GM06990 (cell line): Measurements from ENCODE around the gene RPL41.
"Not testable (repeated sequence)": the region's sequence is repeated elsewhere in the genome, so short reads cannot be mapped to it uniquely, and the experiment has no call there.

ENCODE experiments used
- DNase-seq: peaks from one replicate; pipeline ENCODE4 v3.0.0-alpha.2; 2011; ENCODE audit not compliant: insufficient read length; ENCODE audit errors: extremely low read depth
- H3K27me3 ChIP-seq: replicated peaks from 2 replicates; pipeline ENCODE4 v1.6.0; 2011; ENCODE audit warnings: low read length; ENCODE audit not compliant: control insufficient read depth, insufficient read depth
- H3K36me3 ChIP-seq: 2 replicates; pipeline ENCODE4 v1.5.1; 2011; ENCODE audit warnings: low read length; ENCODE audit not compliant: control insufficient read depth, insufficient read depth
- H3K4me3 ChIP-seq: replicated peaks from 2 replicates; pipeline ENCODE4 v1.5.1; 2011; ENCODE audit warnings: low read depth, mild to moderate bottlenecking, control low read depth, low read length
- CTCF ChIP-seq: IDR thresholded peaks from 2 replicates; pipeline ENCODE4 v1.5.1; 2011; ENCODE audit warnings: low read length, control low read depth, mild to moderate bottlenecking, inconsistent platforms; ENCODE audit not compliant: insufficient read depth, poor library complexity, severe bottlenecking

RPL41 gene

DNA sequence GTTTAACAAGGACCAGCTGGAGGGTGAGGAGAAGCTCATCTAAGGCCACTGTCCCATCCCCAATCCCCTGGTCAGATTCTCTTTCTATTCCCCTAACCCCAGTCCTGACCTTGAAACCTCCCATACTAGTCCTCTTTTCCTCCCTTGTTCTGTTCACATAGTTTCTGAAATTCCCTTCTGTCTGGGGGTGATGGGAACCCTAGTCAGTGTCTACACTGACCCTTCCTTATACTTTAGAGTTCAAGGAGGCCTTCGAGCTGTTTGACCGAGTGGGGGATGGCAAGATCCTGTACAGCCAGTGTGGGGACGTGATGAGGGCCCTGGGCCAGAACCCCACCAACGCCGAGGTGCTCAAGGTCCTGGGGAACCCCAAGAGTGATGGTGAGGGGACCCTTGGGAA is 38.4 kb downstream of the RPL41 start:
- Histone ChIP-seq H3K36me3 (peaks cover 4% of the 10 kb centered on the region), H3K27me3 (no peaks in the 10 kb centered on the region), H3K4me3 (no peak overlapping the region)
- no peak for TF ChIP-seq CTCF
- DNase-seq, result no peak

- no peak for DNase-seq
- TF ChIP-seq CTCF, result no peak
- H3K36me3 ChIP-seq, result peaks cover 10% of the 10 kb centered on the region
- no peaks in the 10 kb centered on the region for H3K27me3 ChIP-seq
- H3K4me3 ChIP-seq, result no peak overlapping the region
Measured at GRCh38 chr12:56155256-56155845, 38.9 kb downstream of the RPL41 start.

DNA sequence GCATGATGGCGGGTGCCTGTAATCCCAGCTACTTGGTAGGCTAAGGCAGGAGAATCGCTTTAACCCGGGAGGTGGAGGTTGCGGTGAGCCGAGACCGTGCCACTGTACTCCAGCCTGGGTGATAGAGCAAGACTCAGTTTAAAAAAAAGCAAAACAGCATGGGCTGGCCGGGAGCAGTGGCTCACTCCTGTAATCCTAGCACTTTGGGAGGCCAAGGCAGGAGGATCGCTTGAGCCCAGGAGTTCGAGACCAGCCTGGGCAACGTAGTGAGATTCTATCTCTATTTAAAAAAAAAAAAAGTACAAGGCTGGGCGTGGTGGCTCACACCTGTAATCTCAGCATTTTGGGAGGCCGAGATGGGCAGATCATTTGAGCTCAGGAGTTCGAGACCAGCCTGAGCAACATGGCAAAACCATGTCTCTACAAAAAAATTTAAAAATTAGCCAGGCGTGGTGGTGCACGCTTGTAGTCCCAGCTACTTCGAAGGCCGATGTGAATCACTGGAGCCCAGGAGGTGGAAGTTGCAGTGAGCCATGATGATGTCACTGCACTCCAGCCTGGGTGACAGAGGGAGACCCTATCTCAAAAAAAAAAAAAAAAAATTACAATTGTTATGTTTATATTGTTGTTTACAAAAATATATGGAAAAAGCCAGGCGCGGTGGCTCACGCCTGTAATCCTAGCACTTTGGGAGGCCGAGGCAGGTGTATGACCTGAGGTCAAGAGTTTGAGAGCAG is 40.2 kb downstream of the RPL41 start:
- DNase-seq, H3K27me3 ChIP-seq: not testable (repeated sequence)
- Histone ChIP-seq H3K36me3 (peaks cover 19% of the 10 kb centered on the region), H3K4me3 (peak overlapping the region; percentile 63)

DNA sequence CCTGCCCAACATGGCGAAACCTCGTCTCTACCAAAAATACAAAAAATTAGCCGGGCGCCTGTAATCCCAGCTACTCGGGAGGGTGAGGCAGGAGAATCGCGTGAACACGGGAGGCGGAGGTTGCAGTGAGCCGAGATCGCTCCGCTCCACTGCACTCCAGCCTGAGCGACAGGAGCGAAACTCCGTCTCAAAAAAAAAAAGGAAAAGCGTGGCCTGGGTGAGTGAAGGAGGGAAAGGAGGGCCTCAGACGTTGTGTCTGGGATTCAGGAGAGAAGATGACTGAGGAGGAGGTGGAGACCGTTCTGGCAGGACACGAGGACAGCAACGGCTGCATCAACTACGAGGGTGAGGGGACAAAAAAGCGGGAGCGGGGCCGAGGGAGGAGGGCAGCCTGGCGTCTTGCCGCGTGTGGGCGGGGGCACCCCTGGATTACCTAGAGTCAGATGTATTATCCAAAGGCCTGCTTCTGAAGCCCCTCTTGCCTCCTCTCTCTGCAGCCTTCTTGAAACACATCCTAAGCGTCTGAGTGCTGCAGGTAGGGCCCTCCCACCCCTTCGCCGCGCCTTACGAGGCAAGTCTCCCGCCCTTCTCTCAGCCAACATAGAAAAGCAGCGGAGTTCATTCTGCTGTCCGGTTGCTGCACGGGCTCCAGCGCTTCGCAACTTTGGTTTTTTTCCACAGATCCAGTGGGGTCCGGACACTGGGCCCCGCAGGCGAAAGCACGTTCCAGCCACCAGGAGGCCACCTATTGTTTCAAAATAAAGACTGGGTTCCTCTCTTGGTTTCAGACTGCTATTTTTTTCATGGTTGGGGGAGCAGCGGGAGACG is 41.0 kb downstream of the RPL41 start:
- H3K36me3 ChIP-seq, result peaks cover 26% of the 10 kb centered on the region
- H3K4me3 ChIP-seq, result peak overlapping the region; percentile 63
- peak; percentile 66 for TF ChIP-seq CTCF
- no peaks in the 10 kb centered on the region for H3K27me3 ChIP-seq
- DNase-seq, result peak; percentile 80

DNA sequence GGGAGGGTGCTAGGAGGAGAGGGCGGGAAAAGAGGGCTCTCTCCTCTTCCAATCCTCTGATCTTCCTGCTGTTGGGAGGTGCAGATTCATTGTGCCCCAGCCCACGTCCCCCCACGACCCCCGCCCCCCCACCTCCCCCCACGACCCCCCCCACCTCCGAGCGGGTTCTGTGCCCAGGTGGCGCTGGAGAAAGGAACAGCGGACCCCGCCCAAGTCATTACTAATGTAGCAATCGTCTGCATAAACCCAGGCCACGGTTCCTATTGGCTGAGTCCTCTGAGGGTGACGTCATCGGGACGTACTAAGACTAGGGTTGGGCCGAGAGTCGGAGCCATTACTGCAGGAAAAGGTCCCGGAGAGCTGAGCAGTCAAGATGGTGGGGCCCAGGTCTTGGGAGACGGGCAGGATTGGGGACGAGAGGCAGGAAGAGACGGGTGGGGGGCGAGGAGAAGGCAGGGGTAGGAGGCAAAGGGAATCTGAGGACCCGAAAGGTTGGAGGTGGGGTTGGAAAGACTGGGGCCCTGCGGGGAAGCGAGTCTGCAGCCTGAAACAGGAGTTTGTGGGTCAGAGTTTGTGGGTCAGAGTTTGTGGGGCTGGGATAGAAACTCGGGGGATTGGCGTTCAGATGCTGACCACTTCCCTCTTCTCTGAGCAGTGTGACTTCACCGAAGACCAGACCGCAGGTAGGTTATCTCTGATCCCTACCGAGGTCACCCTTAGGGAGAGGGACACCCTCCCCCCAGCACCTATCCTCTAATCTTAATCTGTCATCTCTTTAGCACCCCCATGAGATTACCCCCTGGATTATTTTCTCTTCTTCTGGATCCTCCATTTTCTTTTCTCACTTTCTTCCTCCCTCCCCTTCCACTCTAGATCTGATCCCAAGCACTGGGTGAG is 41.8 kb downstream of the RPL41 start, which contains the start of gene MYL6:
MYL6 (plus strand) TSS at position 331 of the 897 bp plus-strand sequence; CDS start at position 374, 43 bp downstream.
- Histone ChIP-seq H3K36me3 (peaks cover 32% of the 10 kb centered on the region), H3K4me3 (peak within 1 kb of the TSS; percentile 91), H3K27me3 (no peaks in the 10 kb centered on the region)
- DNase-seq, result peak; percentile 81
- no peak for TF ChIP-seq CTCF
